Cortex of kidney (tissue), 1 donor: ENCODE data around the gene HPSE2.
"Not testable (repeated sequence)": the region's sequence is repeated elsewhere in the genome, so short reads cannot be mapped to it uniquely, and the experiment has no call there.

Source experiments
- DNase-seq: peaks from one replicate; lab custom pipeline; 2025; lab: John Stamatoyannopoulos, UW

Gene HPSE2

DNA sequence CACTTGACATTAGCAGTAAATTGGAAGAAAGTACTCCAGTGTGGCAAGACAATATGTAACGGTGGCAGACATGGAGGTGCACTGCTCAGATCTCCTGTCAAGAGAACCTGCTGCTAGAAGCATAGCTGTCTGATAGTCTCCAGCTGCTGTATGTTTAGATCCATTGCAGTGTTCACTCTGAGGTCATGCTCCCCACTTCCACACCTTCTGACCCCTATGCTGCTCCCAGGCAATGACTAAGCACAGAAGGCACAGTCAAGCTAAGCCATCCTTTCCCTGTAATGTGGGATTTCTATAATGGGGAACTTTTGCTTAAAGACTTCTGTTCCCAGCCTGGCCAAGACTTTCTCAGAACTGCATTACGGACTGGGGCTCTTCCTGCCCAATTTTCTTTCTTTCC, 315.8 kb downstream of the HPSE2 start:
- DNase-seq = no peak

- no peak for DNase-seq
These were observed 317.8 kb downstream of the HPSE2 start for GRCh38 chr10:98917828-98918227.

DNA sequence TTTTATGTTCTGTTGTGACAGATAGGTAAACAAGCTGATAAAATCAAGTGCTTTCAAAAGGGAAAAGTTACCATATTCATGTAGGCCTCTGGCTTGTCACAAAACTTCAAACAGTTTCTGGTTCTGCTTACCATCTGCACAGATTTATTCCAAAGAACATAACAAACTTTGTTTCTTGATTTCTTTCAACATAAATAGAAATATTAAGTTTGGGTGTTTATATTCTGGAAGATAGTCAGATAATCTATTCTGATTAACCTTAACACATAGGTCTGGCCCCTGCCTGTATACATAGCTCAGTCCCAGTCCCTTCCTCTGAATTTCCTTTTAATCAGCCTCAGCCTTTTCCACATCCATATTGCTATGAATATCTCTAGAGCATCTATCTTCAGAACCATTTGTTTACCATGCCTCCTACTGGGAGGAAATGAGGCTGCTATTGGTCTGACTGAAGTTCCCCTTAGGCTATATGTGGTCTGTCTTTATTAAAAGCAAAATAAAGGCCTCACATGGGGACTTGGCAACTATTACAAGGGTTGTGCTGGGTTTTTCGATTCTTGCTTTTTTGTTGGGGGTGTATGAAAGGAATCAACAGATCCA, 319.0 kb downstream of the HPSE2 start:
- DNase-seq = no peak

DNA sequence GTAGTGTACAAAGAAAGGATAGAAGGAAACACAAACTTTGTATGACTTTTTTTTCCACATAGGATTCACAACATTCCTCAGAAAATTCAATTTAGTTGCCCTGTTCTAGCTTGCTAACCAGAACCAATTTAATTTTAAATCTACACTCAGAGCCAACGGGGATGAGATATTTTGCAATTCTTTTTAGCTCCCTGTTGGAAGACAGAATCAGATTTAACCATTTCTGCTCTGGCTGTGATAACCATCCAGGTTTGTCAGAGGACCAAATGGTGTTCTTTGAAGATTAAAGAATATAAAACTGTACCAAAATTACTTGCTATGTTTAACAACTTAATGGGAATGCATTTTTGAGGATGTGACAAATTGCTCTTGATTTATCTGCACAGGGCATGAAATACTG, 319.7 kb downstream of the HPSE2 start:
- no peak for DNase-seq

DNA sequence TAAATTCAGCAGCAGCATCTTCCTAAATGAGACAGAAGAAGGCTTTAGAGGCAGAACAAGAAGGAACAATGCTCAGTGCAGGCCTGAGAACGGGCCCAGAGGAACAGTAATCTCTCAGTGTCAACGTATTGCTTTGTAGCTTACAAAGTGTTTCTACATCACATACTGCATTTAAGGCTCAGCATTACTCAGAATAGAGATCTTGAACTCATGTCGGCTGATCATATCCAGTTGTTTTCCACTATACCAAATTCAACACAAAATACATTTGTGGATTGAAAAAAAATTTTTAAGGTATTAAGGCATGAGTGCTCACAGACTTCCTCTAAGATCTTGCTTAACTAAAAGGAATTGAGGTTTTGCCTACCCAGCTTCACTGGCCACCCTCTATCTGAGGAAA, 325.1 kb downstream of the HPSE2 start:
- no peak for DNase-seq

DNA sequence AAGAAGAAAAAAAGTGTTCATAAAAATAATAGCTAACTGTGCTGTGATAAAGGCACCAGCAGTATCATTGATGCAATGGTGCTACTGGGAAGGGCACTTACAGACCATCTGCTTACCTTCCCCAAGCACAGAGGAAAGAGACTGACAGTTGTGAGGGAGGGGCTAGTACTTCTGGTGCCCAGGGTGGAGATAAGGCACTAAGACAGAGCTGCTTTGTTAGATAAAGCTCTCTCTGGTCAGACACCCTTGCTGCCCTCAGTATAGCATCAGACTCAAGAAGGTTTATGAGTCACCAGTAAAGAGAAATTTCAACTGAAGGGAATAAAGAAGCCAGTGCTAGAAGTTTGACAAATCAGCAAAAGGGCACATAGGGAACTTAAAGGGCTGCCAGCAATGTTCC, 325.6 kb downstream of the HPSE2 start:
- no peak for DNase-seq

GRCh38 chr10:98908868-98909267, 326.8 kb downstream of the HPSE2 start:
- no peak for DNase-seq

DNA sequence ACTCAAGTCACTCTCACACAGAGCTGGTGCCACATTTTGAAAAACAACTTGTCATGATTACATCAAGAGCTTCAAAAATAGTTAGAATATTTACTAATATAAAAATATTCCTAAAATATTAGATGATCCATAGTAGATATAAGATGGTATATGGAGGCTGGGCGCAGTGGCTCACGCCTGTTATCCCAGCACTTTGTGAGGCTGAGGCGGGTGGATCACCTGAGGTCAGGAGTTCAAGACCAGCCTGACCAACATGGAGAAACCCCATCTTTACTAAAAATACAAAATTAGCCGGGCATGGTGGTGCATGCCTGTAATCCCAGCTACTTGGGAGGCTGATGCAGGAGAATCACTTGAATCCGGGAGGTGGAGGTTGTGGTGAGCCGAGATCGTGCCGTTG, 327.4 kb downstream of the HPSE2 start:
- not testable (repeated sequence) for DNase-seq

DNA sequence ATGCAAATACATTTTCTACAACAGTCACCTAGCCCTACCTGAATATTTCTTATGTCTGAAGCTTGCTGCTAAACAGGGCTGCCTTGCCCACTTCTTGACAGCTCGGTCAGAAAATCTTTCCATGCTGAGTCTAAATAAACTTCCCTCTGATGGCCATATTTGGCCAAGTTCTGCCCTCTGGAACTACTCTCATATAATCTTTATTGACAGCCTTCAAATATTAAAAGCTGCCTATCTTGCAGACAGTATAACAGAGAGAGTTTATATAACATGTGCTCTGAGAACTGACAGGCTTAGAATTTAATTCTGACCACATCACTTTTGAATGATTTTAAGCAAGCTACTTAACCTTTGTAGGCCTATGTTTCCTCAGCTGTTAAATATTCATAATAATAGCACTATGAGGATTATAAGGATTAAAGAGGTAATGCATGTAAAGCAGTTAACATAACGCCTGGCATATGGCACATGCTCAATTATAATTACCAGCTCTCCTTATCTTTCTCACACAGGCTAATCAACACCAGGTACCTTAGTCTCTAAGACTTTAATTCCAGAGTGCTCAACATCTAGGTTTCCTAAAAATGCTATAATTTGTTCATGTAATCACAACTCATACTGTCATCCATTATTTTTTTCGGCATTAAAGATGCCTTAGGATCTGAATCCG, 334.1 kb downstream of the HPSE2 start:
- DNase-seq = no peak

- DNase-seq = no peak
These were observed 336.6 kb downstream of the HPSE2 start for GRCh38 chr10:98899018-98899417.

GRCh38 chr10:98892523-98892922, 343.1 kb downstream of the HPSE2 start:
- DNase-seq = no peak

DNA sequence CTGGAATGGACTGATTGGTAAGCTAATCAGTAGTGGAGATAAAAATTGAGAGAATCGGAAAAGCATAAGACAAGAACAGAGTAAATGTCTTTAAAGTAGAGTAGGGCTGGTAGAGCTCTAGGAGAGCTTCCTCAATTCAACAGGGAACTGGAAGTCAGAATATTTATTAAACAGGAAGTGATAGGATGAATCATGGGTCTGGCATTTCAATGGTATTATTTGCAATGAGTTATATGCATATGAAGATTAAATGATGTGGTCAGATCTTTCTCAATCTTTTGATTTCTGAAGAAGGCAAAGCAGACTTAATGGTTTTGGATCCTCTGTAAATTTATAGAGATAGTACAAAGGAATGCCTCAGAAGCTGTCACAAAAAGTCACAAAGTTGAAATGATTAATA, 349.0 kb downstream of the HPSE2 start:
- DNase-seq = no peak

- DNase-seq = no peak
These were observed 350.3 kb downstream of the HPSE2 start for GRCh38 chr10:98885378-98885777.

GRCh38 chr10:98881789-98882188, 353.9 kb downstream of the HPSE2 start:
- no peak for DNase-seq

DNA sequence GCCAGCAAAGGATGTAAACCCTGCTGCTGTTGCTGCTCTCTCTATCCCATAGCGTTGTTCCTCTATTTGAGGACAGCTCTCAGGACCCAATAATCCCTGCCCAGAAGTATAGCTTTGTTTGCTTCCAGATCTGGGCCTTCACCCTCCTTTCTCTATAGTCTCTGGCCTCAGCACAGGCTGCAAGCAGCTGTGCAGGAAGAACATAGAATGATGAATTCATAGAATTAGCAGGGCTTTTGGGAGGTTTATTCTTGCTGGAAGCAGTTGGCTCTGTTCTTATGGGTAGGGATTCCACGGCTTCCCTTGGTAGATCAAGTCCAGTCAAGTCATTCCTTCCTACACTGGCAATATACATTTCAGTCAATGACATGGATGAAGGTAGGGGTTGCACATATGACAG, 354.7 kb downstream of the HPSE2 start:
- no peak for DNase-seq

DNA sequence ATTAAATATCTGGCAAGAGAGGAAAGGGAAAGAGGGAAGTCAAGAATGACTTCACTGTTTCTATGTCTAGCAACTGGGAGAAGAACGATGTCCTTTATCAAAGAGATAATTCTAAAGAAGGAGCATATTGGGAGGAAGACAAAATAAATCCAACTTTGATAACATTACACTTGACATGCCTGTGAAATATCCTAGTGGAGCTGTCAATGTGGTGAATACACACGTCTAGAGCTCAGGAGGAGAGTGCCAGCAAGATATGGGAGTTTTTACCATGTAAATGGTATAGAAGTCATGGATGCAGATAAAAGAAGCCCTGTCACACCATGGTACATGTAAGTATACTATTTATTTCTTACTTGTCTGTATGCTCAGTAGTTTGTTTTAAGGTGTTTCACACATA, 356.7 kb downstream of the HPSE2 start:
- DNase-seq = no peak

DNA sequence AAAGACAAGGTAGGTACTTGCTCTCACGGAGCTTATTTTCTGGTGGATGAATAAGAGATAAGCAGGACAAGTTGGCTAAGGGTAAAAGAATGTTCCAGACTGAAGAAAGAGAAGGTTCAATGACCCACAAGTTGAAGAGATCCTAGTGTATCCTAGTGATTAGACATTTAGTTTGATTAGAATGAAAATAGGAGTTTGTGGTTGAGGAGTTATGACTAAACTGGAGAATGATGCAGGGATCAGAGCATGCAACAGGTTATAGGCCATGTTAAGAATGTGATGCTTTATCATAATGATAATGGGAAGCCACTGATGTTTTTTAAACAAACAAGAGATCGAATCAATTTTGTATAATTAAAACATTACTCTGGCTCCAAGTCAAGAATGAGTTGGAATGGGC, 357.2 kb downstream of the HPSE2 start:
- DNase-seq = no peak

DNA sequence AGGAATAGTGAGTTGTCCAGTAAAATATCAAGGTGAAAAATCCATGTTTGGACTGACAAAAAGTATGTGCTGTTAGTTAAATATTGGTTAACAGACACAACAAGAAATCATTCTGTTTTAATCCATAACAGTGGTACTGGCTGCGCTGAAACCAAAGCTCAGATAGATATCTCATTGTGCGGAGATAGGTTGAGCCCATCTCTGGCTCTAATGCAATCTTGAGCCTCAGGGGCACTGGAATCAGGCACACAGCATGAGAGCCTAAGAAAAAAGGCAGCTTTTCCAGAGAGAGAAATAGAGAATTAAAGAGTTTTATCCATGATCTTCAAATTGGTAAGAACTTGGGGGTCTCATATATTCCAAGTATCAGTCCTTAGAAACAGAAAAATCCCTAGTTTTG, 373.7 kb downstream of the HPSE2 start:
- DNase-seq = no peak

DNA sequence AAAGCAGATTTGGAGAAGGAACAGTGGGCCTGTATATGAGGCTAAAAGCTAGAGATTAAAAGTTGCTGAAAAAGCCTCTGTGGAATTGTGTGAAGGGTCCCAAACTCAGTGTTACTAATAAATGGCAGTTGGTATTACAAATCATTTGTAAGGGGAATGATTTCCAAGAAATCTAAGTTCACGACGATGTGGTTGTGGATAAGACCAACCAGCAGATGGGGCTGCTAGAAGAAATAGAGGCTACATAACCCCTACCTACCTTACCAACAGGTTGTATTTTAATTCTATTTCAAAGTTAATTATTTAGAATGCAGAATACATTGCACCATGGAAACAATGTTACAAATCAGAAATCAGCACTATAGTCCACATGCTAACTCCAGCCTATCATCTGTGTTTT, 377.1 kb downstream of the HPSE2 start:
- DNase-seq = no peak

DNA sequence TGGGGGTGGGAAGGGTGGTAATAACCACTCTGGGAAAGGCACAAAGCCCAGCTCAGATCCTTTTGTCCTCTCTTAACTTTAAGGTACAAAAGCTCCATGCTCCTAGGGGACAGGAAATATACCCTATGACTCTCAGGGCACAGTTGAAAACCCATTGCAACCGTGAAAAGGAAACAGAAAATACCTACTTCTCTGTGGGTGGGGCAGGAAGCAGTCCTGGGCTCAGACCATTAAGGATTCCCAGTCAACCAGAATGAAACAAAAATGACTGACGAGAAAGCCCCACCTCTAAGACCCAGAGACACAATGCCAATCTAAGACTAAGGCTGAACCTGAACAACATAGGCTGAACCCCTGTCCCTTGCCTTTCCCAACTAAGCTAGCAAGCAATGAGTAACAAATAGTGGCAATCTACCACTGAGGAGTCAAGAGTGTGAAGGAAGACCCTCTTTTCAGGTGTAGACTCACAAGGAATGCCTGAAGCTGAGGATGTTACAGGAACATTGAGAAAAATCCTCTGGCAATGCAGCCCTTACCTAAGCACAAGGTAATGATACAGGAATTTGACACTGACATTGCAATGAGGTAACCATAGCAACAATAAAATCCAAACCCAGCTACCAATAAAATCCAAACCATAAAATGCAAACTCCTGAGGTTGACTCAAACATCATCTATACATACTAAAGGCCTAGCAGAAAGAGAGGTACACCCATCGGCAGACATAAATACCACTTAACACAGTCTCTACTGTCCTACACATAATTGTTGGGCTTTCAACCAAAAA, 380.1 kb downstream of the HPSE2 start:
- no peak for DNase-seq

DNA sequence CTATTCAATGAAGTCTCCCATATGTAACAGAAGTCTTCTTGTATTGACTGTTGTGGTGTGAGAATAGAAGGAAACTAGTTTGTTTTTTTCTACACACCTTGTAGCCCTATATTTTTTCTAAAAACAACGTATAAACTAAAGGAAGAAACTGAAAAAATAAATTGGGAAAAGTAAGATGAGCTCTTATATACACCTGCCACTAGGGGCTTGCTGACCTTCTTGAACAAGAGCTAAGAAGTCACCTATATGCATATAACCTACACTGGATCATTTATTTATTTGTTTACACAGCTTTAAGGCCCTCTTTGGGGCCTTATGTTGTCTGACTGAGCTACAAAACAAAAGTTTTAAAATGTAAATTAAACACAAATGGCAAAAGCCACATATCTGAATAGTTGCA, 383.0 kb downstream of the HPSE2 start:
- DNase-seq = no peak

DNA sequence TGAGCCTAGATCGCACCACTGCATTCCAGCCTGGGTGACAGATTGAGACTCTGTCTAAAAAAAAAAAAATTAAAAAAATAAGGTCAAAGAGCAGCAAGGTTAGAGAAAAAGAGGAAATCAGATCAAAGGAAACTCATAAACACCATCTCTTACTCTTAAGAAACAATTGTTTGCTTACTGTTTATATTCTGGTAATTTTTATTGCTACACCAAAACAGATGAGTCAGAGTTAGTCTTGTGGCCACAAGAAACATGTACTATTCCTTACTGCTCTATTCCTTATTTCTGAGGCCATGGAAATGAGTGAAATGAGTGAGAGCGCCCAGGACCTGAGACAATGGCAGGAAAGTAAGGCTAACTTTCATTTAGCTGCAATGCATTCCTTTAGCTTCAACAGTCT, 387.3 kb downstream of the HPSE2 start:
- no peak for DNase-seq

DNA sequence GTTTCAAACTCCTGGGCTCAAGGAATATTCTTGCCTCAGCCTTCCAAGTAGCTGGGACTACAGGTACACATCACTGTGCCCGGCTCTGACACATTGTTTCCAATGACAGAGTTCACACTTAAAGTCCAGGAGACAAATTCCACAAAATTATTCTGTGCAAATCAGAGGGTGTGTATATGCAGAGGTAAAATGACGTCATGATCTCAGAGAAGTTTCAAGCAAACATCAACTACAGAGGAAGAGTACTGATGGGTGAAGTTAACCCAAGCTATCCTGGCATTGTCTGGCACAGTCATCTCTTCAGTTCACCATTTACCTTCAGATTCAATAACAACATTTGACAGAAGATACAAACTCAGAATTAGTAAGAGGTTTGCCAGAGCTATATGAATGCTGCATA, 388.9 kb downstream of the HPSE2 start:
- DNase-seq = no peak
